SIG-M5 treated with dmso at 0.1 percent for 504 hours (cell line): ENCODE measurements around the gene PLXNA4.

Experiments used
- DNase-seq: peaks from one replicate; lab custom pipeline; 2025; ENCODE audit not compliant: unreplicated experiment; lab: John Stamatoyannopoulos, UW

The PLXNA4 gene

GRCh38 chr7:132248841-132249240 lies 327.4 kb downstream of the PLXNA4 start:
- no peak for DNase-seq

DNA sequence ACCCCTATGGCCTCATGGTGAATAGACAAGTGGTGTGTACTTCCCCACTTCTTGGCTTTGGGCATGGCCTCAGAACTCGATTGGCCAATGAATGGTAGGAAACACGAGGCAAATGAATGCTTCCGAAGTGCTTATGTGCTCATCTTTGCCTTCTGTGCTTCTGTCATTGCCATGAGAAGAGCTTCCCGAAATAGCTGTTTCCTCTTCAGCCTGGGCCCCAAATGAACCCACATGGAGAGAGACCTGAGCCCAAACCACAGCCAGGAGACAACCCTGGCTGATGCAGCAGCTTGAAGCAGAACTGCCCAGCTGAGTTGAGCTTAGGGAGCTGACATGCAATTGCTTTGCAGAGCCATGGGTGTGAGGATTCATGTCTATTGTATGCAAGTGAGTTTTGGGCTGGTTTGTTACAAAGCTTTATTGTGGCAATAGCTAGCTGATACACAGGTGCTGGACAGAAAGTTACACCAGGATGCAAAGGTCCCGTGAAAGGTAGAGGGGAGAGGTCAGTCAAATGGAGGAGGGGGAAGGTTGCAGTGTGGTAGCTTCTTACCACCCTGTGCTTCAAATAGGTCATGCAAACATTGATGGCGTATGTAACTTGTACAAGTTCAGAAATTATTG lies 328.2 kb downstream of the PLXNA4 start:
- no peak for DNase-seq

- DNase-seq, result no peak
These were observed 329.7 kb downstream of the PLXNA4 start for GRCh38 chr7:132246591-132246990.

DNA sequence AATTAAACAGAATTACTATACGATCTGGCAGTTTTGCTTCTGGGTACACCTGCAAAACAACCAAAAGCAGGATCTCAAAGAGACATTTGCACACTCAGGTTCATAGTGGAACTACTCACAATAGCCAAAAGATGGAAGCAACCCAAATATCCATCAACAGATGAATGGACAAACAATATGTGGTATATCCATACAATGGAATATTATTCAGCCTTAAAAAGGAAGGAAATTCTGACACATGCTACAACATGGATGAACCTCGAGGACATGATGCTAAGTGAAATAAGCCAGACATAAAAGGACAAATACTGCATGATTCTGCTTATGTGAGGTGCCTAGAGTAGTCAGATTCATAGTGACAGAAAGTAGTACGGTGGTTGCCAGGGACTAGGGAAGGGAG lies 330.7 kb downstream of the PLXNA4 start:
- no peak for DNase-seq

GRCh38 chr7:132244903-132245480 lies 331.3 kb downstream of the PLXNA4 start:
- no peak for DNase-seq

DNA sequence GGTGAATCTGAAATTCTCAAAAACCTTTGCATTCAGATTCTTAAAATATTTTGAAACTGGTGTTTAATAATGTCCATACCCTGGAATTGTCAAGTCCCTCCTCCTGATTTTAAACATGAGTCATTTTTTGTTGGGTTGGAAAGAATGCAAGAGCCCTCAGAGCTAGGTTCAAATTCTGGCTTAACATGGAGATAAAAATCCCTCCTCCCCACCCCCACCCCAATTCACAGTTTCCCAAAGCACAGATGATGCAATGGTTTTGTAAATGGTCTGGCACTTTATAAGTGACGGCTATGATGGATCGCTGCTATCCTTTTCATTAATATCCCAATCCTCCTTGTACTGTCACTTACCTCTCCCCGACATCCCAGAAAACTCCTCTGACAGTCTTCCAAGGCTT lies 332.8 kb downstream of the PLXNA4 start:
- DNase-seq, result no peak

- DNase-seq, result no peak
These were observed 333.2 kb downstream of the PLXNA4 start for GRCh38 chr7:132243051-132243450.

DNA sequence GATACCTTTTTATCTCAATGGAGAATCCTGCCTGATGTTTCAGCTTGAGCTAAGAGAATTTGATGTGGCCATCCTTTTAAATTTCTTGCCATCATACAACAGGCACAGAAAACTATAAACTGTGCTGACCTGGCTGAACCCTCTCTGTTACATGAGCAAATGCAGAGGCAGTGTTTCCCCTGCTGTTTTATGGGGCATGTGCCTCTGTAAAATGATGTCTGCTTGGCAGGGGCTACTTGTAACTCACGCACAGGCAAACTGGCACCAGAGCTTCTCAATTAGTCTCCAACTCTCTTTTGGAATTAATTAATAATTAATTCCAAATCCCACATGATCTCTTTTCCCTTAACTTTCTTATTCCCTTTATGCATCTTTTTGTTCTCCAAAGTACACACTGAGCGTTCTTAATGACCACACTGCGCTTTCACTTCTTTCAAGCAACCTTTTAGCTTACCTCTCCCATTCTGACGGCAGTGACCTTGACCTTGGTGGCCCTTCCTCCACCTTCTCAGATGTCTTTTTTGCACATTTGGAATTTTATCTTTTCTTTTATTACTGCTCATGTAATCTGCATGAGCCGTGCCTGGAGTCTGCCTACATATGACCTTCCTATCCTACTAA lies 334.0 kb downstream of the PLXNA4 start:
- no peak for DNase-seq

DNA sequence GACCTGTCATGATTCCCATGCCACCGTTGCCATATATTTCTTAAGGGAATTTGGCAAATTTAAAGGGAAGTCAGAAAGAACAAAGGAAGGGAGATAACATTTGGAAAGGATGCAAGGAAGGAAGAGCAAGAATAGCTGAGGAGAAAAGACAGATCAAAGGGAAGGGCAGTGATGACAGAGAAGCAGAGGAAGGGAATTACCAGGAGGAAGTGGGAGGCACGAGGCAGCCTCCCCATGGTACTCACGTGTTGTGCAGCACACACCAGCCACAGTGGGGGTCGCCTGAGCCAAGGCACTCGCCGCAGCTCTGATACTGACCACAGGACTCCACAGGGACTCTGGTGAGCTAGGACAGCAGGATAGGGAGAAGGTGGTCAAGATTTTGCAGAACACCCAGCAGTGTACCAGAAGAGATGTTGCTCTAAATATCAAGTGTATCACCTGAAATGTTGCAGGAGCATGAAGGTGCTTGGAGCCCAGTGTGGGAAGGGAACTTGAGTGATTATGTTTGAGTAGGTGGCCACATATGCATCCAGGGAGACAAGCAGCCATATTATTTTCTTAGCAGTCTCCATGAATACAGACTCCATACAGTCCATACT lies 335.3 kb downstream of the PLXNA4 start:
- DNase-seq, result no peak

DNA sequence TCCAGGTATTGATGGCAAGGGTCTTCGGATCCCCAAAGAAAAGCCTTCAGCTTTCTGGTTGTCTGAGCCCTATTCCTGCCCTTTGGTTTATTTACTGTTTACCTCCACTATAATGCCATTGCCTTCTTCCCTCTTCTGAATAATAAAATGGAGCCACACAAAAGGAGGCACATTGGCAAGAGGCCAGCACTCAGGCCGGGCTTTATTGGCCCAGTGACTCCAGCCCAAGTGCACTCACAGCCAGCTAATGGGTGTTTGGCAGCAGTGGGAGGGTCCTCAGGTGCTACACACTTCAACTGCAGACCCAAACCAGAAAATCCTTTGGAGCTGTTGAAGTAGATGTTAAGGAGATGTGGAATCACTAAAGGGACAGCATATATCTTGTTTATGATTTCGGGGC lies 336.0 kb downstream of the PLXNA4 start:
- no peak for DNase-seq

- no peak for DNase-seq
These were observed 336.8 kb downstream of the PLXNA4 start for GRCh38 chr7:132239422-132239994.

DNA sequence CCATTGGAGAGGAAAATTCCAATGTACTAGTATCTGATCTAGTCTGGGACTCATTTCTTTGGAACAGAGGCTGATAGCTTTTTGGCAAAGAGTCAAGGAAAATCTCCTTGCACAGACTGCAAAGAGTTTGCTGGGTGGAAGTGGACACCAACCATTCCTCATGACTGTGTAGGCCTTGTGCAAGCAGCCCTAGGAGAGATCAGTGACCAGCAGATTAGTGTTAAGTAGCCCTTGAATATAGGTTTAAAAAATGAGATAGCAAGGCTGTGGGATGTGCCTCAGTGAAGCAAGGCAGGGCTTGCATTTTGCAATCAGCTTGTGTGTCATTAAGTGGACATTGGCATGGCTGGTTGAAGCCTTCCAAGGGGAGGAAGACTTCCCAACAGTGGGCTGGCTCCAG lies 341.6 kb downstream of the PLXNA4 start:
- DNase-seq, result no peak

GRCh38 chr7:132232406-132232805 lies 343.9 kb downstream of the PLXNA4 start:
- DNase-seq, result no peak

DNA sequence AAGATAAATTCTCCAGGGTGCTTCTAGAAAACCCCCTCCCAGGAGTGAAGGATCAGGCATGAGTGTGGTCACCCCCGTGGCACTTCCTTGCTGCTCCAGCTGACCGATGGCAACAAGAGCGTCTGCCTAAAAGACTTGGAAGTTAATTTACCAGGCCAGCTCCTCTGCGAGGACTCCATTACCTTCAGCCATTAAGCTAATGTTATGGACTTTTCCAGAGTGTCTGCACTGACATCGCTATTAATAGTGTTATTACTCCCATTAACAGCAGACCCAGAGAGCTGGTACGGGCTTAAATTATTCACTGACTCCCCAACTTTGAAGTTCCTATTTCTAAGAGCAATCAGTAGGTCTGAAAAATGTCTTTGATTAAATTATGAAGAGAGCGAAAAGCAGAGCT lies 345.8 kb downstream of the PLXNA4 start:
- no peak for DNase-seq

- DNase-seq, result no peak
These were observed 348.0 kb downstream of the PLXNA4 start for GRCh38 chr7:132228240-132228639.

- no peak for DNase-seq
These were observed 349.3 kb downstream of the PLXNA4 start for GRCh38 chr7:132226957-132227290.

DNA sequence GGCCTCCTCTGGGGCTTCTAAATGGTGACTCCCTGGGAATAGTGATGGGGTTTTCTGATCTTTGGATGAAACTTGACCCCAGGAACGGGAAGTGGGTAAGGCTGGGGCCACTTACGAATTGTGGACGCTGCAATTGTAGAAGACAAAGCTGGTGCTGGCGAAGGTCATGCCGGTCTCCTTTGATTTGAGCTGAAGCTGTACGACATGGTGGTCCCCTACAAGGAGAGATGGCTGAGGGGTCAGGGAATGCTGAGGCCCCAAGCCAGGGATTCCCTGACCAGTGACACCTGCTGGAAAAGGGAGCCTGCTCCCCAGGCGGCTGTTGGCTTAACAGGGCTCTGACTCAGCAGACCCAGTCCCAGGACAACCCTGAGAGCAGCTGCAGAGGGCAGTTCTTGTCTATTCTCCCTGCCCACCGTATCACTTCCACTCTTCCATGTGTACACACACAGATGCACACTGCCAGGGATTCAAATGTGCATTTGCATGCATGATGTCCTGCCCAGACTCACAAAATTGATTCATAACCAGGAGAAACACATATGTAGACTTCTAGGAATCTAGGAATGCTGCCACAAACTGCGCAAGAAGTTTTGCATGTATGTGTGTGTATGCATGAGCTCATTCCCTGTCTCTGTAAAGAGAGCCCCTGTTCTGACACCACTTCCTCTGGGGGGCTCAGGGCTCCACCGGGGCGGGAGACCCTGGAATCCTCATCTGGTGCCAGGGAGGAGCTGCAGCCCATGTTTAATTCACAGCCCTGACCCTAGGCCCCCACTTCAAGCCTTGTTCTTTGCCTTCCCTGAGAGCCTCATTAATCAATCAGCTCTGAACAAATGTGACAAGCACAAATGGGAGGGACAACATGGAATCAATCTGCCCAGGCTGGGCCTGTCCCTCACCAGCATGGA lies 350.0 kb downstream of the PLXNA4 start:
- no peak for DNase-seq

DNA sequence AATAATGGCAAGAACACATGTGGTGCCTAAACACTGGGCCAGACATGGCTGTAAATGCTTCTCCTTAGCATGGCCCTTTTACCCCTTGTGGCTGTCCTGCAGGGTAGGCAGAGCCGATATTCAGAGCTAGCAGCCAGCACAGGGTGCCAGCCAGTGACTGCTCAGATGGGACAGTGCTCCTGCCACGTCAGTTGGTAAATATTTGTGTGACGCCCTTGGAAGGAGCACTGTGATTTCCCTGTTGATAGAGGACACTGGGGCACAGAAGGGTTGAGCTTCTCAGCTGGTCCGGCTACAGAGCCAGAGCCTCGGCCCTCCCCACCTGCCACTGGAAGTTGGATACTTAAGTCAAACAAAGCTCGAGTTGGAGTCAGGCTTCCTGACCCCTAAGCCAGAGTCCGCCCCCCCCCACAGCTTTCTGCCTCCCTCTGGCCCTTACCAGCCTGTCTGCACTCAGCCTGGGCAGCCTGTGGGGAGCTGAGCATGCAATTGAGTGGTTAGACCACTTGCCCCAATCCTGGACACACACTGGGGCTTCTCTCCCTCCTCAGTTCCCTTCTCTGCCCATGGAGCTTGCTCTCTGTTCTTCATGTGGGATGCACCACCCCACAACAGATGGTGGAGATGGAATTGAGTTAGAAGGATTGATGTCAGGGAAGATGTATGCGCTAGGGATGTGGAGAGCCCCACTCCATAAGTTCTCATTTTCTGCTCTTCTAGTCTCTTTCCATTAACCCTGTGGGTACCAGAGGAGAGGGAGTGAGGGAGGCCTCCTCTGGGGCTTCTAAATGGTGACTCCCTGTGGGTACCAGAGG lies 350.8 kb downstream of the PLXNA4 start:
- DNase-seq, result peak; percentile 27

- DNase-seq, result no peak
These were observed 354.9 kb downstream of the PLXNA4 start for GRCh38 chr7:132221356-132221755.

- no peak for DNase-seq
These were observed 356.2 kb downstream of the PLXNA4 start for GRCh38 chr7:132220060-132220459.
